WI38 (cell line): ENCODE data around the gene XXYLT1.
A peak's percentile ranks its signal among the peaks of the same experiment; 100 is the strongest.
"Not testable (repeated sequence)": the region's sequence is repeated elsewhere in the genome, so short reads cannot be mapped to it uniquely, and the experiment has no call there.

ENCODE experiments used
- H3K4me3 ChIP-seq: 2 replicates; pipeline ENCODE4 v1.5.1; 2011; ENCODE audit warnings: low read depth, mild to moderate bottlenecking, control low read depth, low read length
- CTCF ChIP-seq: IDR thresholded peaks from 2 replicates; pipeline ENCODE4 v1.5.1; 2012; ENCODE audit warnings: low read depth, mild to moderate bottlenecking, control low read depth, low read length

Gene XXYLT1

GRCh38 chr3:195194559-195195206, 76.3 kb downstream of the XXYLT1 start:
- no peak for TF ChIP-seq CTCF
- no peak overlapping the region for H3K4me3 ChIP-seq

GRCh38 chr3:195191580-195191979, 79.4 kb downstream of the XXYLT1 start:
- TF ChIP-seq CTCF = no peak
- no peak overlapping the region for H3K4me3 ChIP-seq

- no peak for TF ChIP-seq CTCF
- H3K4me3 ChIP-seq = no peak overlapping the region
Observed at GRCh38 chr3:195189821-195190220, 81.1 kb downstream of the XXYLT1 start.

- no peak overlapping the region for H3K4me3 ChIP-seq
- 0 out of 2 replicates have a peak, but pooled peaks have one; percentile 13 for TF ChIP-seq CTCF
Observed at GRCh38 chr3:195188426-195188927, 82.5 kb downstream of the XXYLT1 start.

- TF ChIP-seq CTCF = no peak
- no peak overlapping the region for H3K4me3 ChIP-seq
Observed at GRCh38 chr3:195187609-195188425, 83.1 kb downstream of the XXYLT1 start.

- not testable (repeated sequence) for H3K4me3 ChIP-seq
Observed at GRCh38 chr3:195186710-195187047, 84.3 kb downstream of the XXYLT1 start.

DNA sequence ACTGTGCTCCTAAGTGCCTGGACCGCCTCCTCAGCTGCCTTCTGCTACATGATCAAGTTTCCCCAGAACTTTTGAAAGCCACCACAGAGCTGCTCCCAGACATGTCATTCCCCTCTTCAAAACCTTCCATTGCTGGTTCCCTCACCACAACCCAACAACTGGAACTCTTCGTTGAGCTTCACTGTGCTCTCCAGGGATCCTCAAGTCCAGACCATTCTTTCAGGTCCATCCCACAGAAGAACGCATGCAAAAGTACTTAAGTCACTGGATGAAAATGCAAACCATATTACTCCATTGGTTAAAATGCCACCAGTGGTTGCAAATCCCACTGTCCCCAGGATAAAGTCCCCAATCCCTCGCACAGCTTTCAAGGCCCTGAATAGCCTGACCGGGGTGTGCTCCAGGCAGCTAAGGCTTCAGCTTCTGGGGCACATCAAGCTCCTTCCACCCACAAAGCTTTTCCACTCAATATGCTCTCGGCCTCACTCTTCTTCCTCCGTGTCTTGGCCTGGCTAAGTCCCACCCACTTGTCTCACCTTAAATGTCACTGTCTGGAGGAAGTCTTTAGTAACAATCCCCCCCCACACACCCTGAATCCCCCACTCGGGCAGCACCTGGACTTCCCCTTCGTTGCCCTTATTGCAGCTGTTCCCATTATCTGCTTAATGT, 84.8 kb downstream of the XXYLT1 start:
- no peak overlapping the region for H3K4me3 ChIP-seq
- TF ChIP-seq CTCF = no peak
